HUES6 (cell line): ENCODE results near the gene ARHGEF17.
A peak's percentile ranks its signal among the peaks of the same experiment; 100 is the strongest.

Experiments used
- H3K27ac ChIP-seq: 2 replicates; pipeline ENCODE4 v1.7.0; 2013; ENCODE audit warnings: low read depth, mild to moderate bottlenecking, low read length, inconsistent platforms
- H3K27me3 ChIP-seq: 2 replicates; pipeline ENCODE4 v1.6.1; 2013; ENCODE audit warnings: low read length; ENCODE audit not compliant: control insufficient read depth, insufficient read depth
- H3K36me3 ChIP-seq: 2 replicates; pipeline ENCODE4 v1.6.1; 2013; ENCODE audit warnings: low read length; ENCODE audit not compliant: control insufficient read depth, insufficient read depth
- H3K4me1 ChIP-seq: 2 replicates; pipeline ENCODE4 v1.6.1; 2013; ENCODE audit warnings: low read length; ENCODE audit not compliant: control insufficient read depth, insufficient read depth
- H3K4me3 ChIP-seq: 2 replicates; pipeline ENCODE4 v1.5.1; 2013; ENCODE audit warnings: low read depth, low read length
- H3K9ac ChIP-seq: one replicate; pipeline ENCODE4 v1.6.1; 2013; ENCODE audit warnings: mild to moderate bottlenecking, low read length
- H3K9me3 ChIP-seq: 2 replicates; pipeline ENCODE4 v1.6.1; 2013; ENCODE audit warnings: low read depth, low read length; ENCODE audit not compliant: control insufficient read depth, insufficient read depth

ARHGEF17 gene

GRCh38 chr11:73308003-73308960 is at the start of gene ARHGEF17:
TSS of gene ARHGEF17 (plus strand) at chr11:73308276. CDS start at chr11:73308639, 363 bp downstream.
- peak within 1 kb of the TSS; percentile 97 for H3K4me3 ChIP-seq
- H3K27ac ChIP-seq = peak within 1 kb of the TSS; percentile 84; the same call in 1 of the 2 replicates
- peaks cover 25% of the 10 kb centered on the region for H3K4me1 ChIP-seq

GRCh38 chr11:73259406-73260126 is 48.5 kb upstream of the ARHGEF17 start:
- no peaks in the 10 kb centered on the region for H3K36me3 ChIP-seq
- no peak overlapping the region for H3K4me3 ChIP-seq
- no peaks in the 10 kb centered on the region for H3K9me3 ChIP-seq
- H3K9ac ChIP-seq = no peak overlapping the region
- peaks cover 8% of the 10 kb centered on the region; the same call in 1 of the 2 replicates for H3K4me1 ChIP-seq
- H3K27me3 ChIP-seq = peaks cover 16% of the 10 kb centered on the region
- no peak overlapping the region for H3K27ac ChIP-seq

More at GRCh38 chr11:73308003-73308960, at the start of gene ARHGEF17:
- Histone ChIP-seq H3K36me3 (no peaks in the 10 kb centered on the region), H3K9ac (peak within 1 kb of the TSS; percentile 75), H3K9me3 (no peaks in the 10 kb centered on the region), H3K27me3 (peaks cover 41% of the 10 kb centered on the region)

GRCh38 chr11:73260127-73260457 is 48.0 kb upstream of the ARHGEF17 start:
- Histone ChIP-seq H3K9ac (no peak overlapping the region), H3K4me1 (peaks cover 8% of the 10 kb centered on the region; the same call in 1 of the 2 replicates), H3K27me3 (peaks cover 22% of the 10 kb centered on the region), H3K4me3 (no peak overlapping the region), H3K9me3 (no peaks in the 10 kb centered on the region), H3K36me3 (no peaks in the 10 kb centered on the region), H3K27ac (no peak overlapping the region)

GRCh38 chr11:73262851-73263495 is 45.1 kb upstream of the ARHGEF17 start:
- Histone ChIP-seq H3K9ac (no peak overlapping the region), H3K27ac (no peak overlapping the region), H3K4me1 (peaks cover under 1% of the 10 kb centered on the region; the same call in 1 of the 2 replicates), H3K27me3 (peaks cover 37% of the 10 kb centered on the region), H3K9me3 (no peaks in the 10 kb centered on the region), H3K36me3 (no peaks in the 10 kb centered on the region), H3K4me3 (no peak overlapping the region)

GRCh38 chr11:73263640-73264039 is 44.4 kb upstream of the ARHGEF17 start:
- peaks cover 37% of the 10 kb centered on the region for H3K27me3 ChIP-seq
- no peaks in the 10 kb centered on the region; the same call in 1 of the 2 replicates for H3K4me1 ChIP-seq
- H3K9ac ChIP-seq = no peak overlapping the region

GRCh38 chr11:73265278-73265810 is 42.7 kb upstream of the ARHGEF17 start:
- H3K27me3 ChIP-seq = peaks cover 37% of the 10 kb centered on the region
- H3K36me3 ChIP-seq = no peaks in the 10 kb centered on the region
- no peaks in the 10 kb centered on the region for H3K9me3 ChIP-seq
- H3K9ac ChIP-seq = no peak overlapping the region
- H3K4me1 ChIP-seq = peaks cover 11% of the 10 kb centered on the region; the same call in 1 of the 2 replicates
- H3K4me3 ChIP-seq = no peak overlapping the region
- no peak overlapping the region for H3K27ac ChIP-seq

More at GRCh38 chr11:73263640-73264039, 44.4 kb upstream of the ARHGEF17 start:
- Histone ChIP-seq H3K27ac (no peak overlapping the region), H3K9me3 (no peaks in the 10 kb centered on the region), H3K36me3 (no peaks in the 10 kb centered on the region), H3K4me3 (no peak overlapping the region)

- Histone ChIP-seq H3K27me3 (peaks cover 37% of the 10 kb centered on the region), H3K27ac (no peak overlapping the region)
Observed at GRCh38 chr11:73265853-73266645, 42.0 kb upstream of the ARHGEF17 start.

GRCh38 chr11:73266646-73267020 is 41.4 kb upstream of the ARHGEF17 start:
- H3K9me3 ChIP-seq = no peaks in the 10 kb centered on the region
- H3K9ac ChIP-seq = no peak overlapping the region
- H3K27ac ChIP-seq = no peak overlapping the region
- H3K4me3 ChIP-seq = no peak overlapping the region
- peaks cover 37% of the 10 kb centered on the region for H3K27me3 ChIP-seq
- peaks cover 19% of the 10 kb centered on the region; the same call in 1 of the 2 replicates for H3K4me1 ChIP-seq
- no peaks in the 10 kb centered on the region for H3K36me3 ChIP-seq

More at GRCh38 chr11:73265853-73266645, 42.0 kb upstream of the ARHGEF17 start:
- peaks cover 15% of the 10 kb centered on the region; the same call in 1 of the 2 replicates for H3K4me1 ChIP-seq
- no peaks in the 10 kb centered on the region for H3K9me3 ChIP-seq
- no peaks in the 10 kb centered on the region for H3K36me3 ChIP-seq
- H3K4me3 ChIP-seq = no peak overlapping the region
- no peak overlapping the region for H3K9ac ChIP-seq

GRCh38 chr11:73267122-73267846 is 40.8 kb upstream of the ARHGEF17 start:
- Histone ChIP-seq H3K36me3 (no peaks in the 10 kb centered on the region), H3K4me3 (no peak overlapping the region), H3K4me1 (peaks cover 26% of the 10 kb centered on the region; the same call in 1 of the 2 replicates), H3K9ac (no peak overlapping the region), H3K27ac (no peak overlapping the region), H3K27me3 (peaks cover 37% of the 10 kb centered on the region), H3K9me3 (no peaks in the 10 kb centered on the region)
